ENCODE data around the gene ATP1A4. TPM values are rescaled to one million over a fixed set of nuclear protein-coding genes. Genes with fewer than 3 reads are reported as not detected.

ATP1A4 gene
- total RNA-seq, 1 experiment from 2014 or later = not detected

- CTCF ChIA-PET = interaction anchor here (0.9 to 2.3 kb wide), 4 partner anchors 10 to 60 kb away, joined by 3 to 9 read pairs (median 6); no protein-coding TSS in a partner anchor
- Mint-ChIP-seq H3K4me3 (ENCODE audit: unreplicated experiment) (no peak overlapping the region), H3K27me3 (ENCODE audit: insufficient read depth, unreplicated experiment) (peaks cover 24% of the 10 kb centered on the region), H3K27ac (ENCODE audit: low read depth, unreplicated experiment) (no peak overlapping the region), H3K4me1 (ENCODE audit: insufficient read depth, unreplicated experiment) (no peaks in the 10 kb centered on the region), H3K36me3 (ENCODE audit: insufficient read depth, unreplicated experiment) (no peaks in the 10 kb centered on the region), H3K9me3 (ENCODE audit: unreplicated experiment) (no peaks in the 10 kb centered on the region)
- intact Hi-C loops (cut with micrococcal nuclease) = no loop called here
- POLR2A ChIA-PET = interaction anchor here (0.6 kb wide), 1 partner anchor 988 kb away, joined by 3 read pairs; no protein-coding TSS in a partner anchor
- no TSS peak for BruUV-seq (replicated peaks)
- TF ChIP-seq, protein P1, sequence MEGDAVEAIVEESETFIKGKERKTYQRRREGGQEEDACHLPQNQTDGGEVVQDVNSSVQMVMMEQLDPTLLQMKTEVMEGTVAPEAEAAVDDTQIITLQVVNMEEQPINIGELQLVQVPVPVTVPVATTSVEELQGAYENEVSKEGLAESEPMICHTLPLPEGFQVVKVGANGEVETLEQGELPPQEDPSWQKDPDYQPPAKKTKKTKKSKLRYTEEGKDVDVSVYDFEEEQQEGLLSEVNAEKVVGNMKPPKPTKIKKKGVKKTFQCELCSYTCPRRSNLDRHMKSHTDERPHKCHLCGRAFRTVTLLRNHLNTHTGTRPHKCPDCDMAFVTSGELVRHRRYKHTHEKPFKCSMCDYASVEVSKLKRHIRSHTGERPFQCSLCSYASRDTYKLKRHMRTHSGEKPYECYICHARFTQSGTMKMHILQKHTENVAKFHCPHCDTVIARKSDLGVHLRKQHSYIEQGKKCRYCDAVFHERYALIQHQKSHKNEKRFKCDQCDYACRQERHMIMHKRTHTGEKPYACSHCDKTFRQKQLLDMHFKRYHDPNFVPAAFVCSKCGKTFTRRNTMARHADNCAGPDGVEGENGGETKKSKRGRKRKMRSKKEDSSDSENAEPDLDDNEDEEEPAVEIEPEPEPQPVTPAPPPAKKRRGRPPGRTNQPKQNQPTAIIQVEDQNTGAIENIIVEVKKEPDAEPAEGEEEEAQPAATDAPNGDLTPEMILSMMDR (IDR thresholded peaks at IDR 0.05; ENCODE audit: unreplicated experiment) = no peak
- DNase-seq (ENCODE audit: unreplicated experiment) = no peak
Measured at GRCh38 chr1:160179336-160179735, 27.9 kb downstream of the ATP1A4 start.

DNA sequence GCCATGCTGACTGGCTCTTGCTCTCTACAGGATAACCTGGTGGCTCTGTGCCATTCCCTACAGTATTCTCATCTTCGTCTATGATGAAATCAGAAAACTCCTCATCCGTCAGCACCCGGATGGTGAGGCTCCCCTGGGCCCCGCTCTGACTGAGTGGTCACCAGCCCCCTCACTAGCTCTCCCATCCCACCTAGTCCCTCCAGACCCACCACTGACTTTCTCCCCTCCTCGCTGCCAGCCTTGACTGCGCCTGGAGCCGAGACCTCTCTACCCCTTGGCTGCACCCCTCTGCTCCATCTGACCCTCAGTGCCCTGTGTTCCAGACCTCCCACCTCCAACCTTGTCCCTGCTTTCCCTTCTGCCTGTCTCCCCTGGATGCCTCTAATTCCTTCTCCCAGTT, 34.8 kb downstream of the ATP1A4 start:
- intact Hi-C loops (cut with micrococcal nuclease) = no loop called here
- CTCF ChIA-PET = interaction anchor here (0.7 to 7.8 kb wide), 7 partner anchors 17 to 151 kb away, joined by 3 to 123 read pairs (median 5); no protein-coding TSS in a partner anchor

DNA sequence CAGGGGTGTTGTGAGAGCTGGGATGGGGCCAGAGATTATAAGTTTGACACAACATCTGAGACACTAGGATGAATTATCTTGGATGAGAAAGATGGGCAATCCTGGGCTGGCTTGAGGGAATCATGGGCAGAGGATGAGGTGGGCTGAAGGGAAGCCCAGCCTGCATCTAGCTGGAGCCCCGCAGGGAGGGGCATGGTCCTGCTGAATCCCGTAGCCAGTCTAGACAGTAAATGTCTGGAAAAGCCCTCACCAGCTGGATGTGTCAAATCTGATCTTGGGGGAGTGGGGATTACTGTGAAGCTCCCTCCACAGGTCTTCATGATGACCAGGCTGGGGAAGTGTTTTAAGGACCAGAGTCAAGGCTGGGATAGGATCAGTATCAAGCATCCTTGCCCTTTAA, 35.3 kb downstream of the ATP1A4 start:
- no peak overlapping the region for H3K4me3 Mint-ChIP-seq (ENCODE audit: unreplicated experiment)
- CTCF ChIA-PET = interaction anchor here (0.5 to 7.8 kb wide), 10 partner anchors 15 to 151 kb away, joined by 3 to 123 read pairs (median 4); no protein-coding TSS in a partner anchor
- H3K4me1 Mint-ChIP-seq (ENCODE audit: insufficient read depth, unreplicated experiment) = no peaks in the 10 kb centered on the region
- no peak overlapping the region for H3K27ac Mint-ChIP-seq (ENCODE audit: low read depth, unreplicated experiment)
- intact Hi-C loops (cut with micrococcal nuclease) = no loop called here
- H3K9me3 Mint-ChIP-seq (ENCODE audit: unreplicated experiment) = no peaks in the 10 kb centered on the region
- POLR2A ChIA-PET = interaction anchor here (0.7 to 1.1 kb wide), 3 partner anchors 25 to 62 kb away, joined by 3 to 5 read pairs (median 3); no protein-coding TSS in a partner anchor
- H3K36me3 Mint-ChIP-seq (ENCODE audit: insufficient read depth, unreplicated experiment) = no peaks in the 10 kb centered on the region
- DNase-seq (ENCODE audit: unreplicated experiment) = no peak
- TF ChIP-seq, protein P1 (IDR thresholded peaks at IDR 0.05; ENCODE audit: unreplicated experiment) = no peak
- no TSS peak for BruUV-seq (replicated peaks)
- H3K27me3 Mint-ChIP-seq (ENCODE audit: insufficient read depth, unreplicated experiment) = peaks cover 12% of the 10 kb centered on the region

More for the DNA sequence above, 34.8 kb downstream of the ATP1A4 start:
- TF ChIP-seq, protein P1 (IDR thresholded peaks at IDR 0.05; ENCODE audit: unreplicated experiment) = no peak
- peaks cover 12% of the 10 kb centered on the region for H3K27me3 Mint-ChIP-seq (ENCODE audit: insufficient read depth, unreplicated experiment)
- no peaks in the 10 kb centered on the region for H3K36me3 Mint-ChIP-seq (ENCODE audit: insufficient read depth, unreplicated experiment)
- H3K27ac Mint-ChIP-seq (ENCODE audit: low read depth, unreplicated experiment) = no peak overlapping the region
- POLR2A ChIA-PET = interaction anchor here (0.7 to 1.1 kb wide), 2 partner anchors 24 to 58 kb away, joined by 3 read pairs; no protein-coding TSS in a partner anchor
- no peak for DNase-seq (ENCODE audit: unreplicated experiment)
- no peak overlapping the region for H3K4me3 Mint-ChIP-seq (ENCODE audit: unreplicated experiment)
- no peaks in the 10 kb centered on the region for H3K9me3 Mint-ChIP-seq (ENCODE audit: unreplicated experiment)
- no peaks in the 10 kb centered on the region for H3K4me1 Mint-ChIP-seq (ENCODE audit: insufficient read depth, unreplicated experiment)
- BruUV-seq (replicated peaks) = no TSS peak

DNA sequence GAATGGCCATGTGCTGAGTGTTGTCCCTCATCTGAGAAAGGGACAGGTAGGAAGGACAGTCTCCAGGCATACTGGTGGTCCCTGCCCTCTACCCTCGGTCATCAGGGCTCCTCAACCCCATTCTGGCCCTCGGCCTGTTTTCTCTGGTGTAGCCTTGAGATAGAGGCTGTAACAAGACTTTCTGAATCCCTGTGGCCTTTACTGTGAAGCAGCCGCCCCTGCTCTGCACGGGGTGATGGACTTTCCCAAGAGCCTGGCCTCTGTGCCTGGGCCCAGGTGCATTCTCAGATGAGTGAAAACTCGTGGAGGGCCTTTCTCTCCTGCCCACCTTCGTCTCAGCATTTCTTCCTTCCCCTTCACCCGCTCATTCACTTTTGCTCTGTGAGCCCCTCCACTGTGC, 36.0 kb downstream of the ATP1A4 start:
- no peaks in the 10 kb centered on the region for H3K4me1 Mint-ChIP-seq (ENCODE audit: insufficient read depth, unreplicated experiment)
- BruUV-seq (replicated peaks) = no TSS peak
- H3K4me3 Mint-ChIP-seq (ENCODE audit: unreplicated experiment) = no peak overlapping the region
- TF ChIP-seq, protein P1 (IDR thresholded peaks at IDR 0.05; ENCODE audit: unreplicated experiment) = no peak
- H3K27me3 Mint-ChIP-seq (ENCODE audit: insufficient read depth, unreplicated experiment) = peaks cover 12% of the 10 kb centered on the region
- intact Hi-C loops (cut with micrococcal nuclease) = no loop called here
- H3K9me3 Mint-ChIP-seq (ENCODE audit: unreplicated experiment) = no peaks in the 10 kb centered on the region
- no peak overlapping the region for H3K27ac Mint-ChIP-seq (ENCODE audit: low read depth, unreplicated experiment)
- POLR2A ChIA-PET = interaction anchor here (1.1 kb wide), 2 partner anchors 25 to 63 kb away, joined by 3 to 5 read pairs; no protein-coding TSS in a partner anchor
- DNase-seq (ENCODE audit: unreplicated experiment) = no peak
- no peaks in the 10 kb centered on the region for H3K36me3 Mint-ChIP-seq (ENCODE audit: insufficient read depth, unreplicated experiment)
- CTCF ChIA-PET = interaction anchor here (0.7 to 7.8 kb wide), 8 partner anchors 11 to 107 kb away, joined by 3 to 123 read pairs (median 5); no protein-coding TSS in a partner anchor
